IMR-90 (cell line): ENCODE data around the gene PRM2. TPM values are rescaled to one million over a fixed set of nuclear protein-coding genes. Genes with fewer than 3 reads are reported as not detected.
"Not testable (repeated sequence)": the region's sequence is repeated elsewhere in the genome, so short reads cannot be mapped to it uniquely, and the experiment has no call there.

Experiments
- ATAC-seq: fragments of 200-7000 bp; cut with Tn5 transposase; 2 replicates; pipeline ENCODE4 v1.9.1; 2020; ENCODE audit warnings: low read depth, mild to moderate bottlenecking, moderate library complexity
- BruUV-seq: library from RNA; stranded (reverse); fragments of 400-500 nt; replicated peaks from 2 replicates; lab custom pipeline; 2021; lab: Mats Ljungman, UMichigan
- CTCF ChIA-PET: fragments of 300-600 bp; formaldehyde crosslinking; extraction: SDS; loops from one replicate; lab custom pipeline; 2021; ENCODE audit warnings: antibody characterized with exemption; lab: Yijun Ruan, JAX
- POLR2A ChIA-PET: fragments of 300-600 bp; sonication (Branson Sonifier 250); formaldehyde crosslinking; loops from one replicate; lab custom pipeline; 2022; ENCODE audit warnings: antibody characterized with exemption; ENCODE audit not compliant: unreplicated experiment; lab: Charles Lee
- DNase-seq: peaks from one replicate; pipeline ENCODE4 v3.0.0; 2013
- H2AFZ ChIP-seq: replicated peaks from 2 replicates; pipeline ENCODE3; 2013; ENCODE audit warnings: low read length, mild to moderate bottlenecking; ENCODE audit not compliant: poor library complexity
- H2AK5ac ChIP-seq: 2 replicates; pipeline ENCODE4 v1.6.1; 2013; ENCODE audit warnings: low read depth, low read length, inconsistent platforms
- H2AK9ac ChIP-seq: replicated peaks from 2 replicates; pipeline ENCODE3; 2013; ENCODE audit warnings: mild to moderate bottlenecking, low read depth, low read length, moderate library complexity; ENCODE audit not compliant: poor library complexity
- H2BK120ac ChIP-seq: 2 replicates; pipeline ENCODE4 v1.6.1; 2013; ENCODE audit warnings: low read depth, low read length, inconsistent platforms
- H2BK15ac ChIP-seq: 3 replicates; pipeline ENCODE4 v1.6.1; 2013; ENCODE audit warnings: low read depth, low read length, inconsistent platforms
- H2BK20ac ChIP-seq: 2 replicates; pipeline ENCODE4 v1.6.1; 2013; ENCODE audit warnings: low read depth, mild to moderate bottlenecking, inconsistent platforms, low read length, moderate library complexity
- H2BK5ac ChIP-seq: 2 replicates; pipeline ENCODE4 v1.6.1; 2013; ENCODE audit warnings: mild to moderate bottlenecking, low read depth, low read length, inconsistent platforms; ENCODE audit not compliant: poor library complexity, severe bottlenecking
- H3K14ac ChIP-seq: replicated peaks from 2 replicates; pipeline ENCODE4 v1.6.1; 2013; ENCODE audit warnings: low read depth, low read length, inconsistent platforms
- H3K18ac ChIP-seq: 2 replicates; pipeline ENCODE4 v1.6.1; 2013; ENCODE audit warnings: low read depth, low read length, control low read depth
- H3K23ac ChIP-seq: 2 replicates; pipeline ENCODE4 v1.6.1; 2013; ENCODE audit warnings: low read depth, low read length, inconsistent platforms
- H3K27ac ChIP-seq: 2 replicates; pipeline ENCODE4 v1.5.1; 2013; ENCODE audit warnings: mild to moderate bottlenecking, control low read depth, low read length; ENCODE audit not compliant: insufficient read depth
- H3K27me3 ChIP-seq: 2 replicates; pipeline ENCODE4 v1.6.1; 2013; ENCODE audit warnings: low read length; ENCODE audit not compliant: control insufficient read depth, insufficient read depth
- H3K36me3 ChIP-seq: 2 replicates; pipeline ENCODE4 v1.6.1; 2013; ENCODE audit warnings: low read length, mixed read lengths; ENCODE audit not compliant: control insufficient read depth, insufficient read depth
- H3K4ac ChIP-seq: 2 replicates; pipeline ENCODE4 v1.6.1; 2013; ENCODE audit warnings: low read depth, low read length, inconsistent platforms
- H3K4me1 ChIP-seq: 2 replicates; pipeline ENCODE4 v1.6.1; 2013; ENCODE audit warnings: low read length, mixed read lengths; ENCODE audit not compliant: control insufficient read depth, insufficient read depth
- H3K4me2 ChIP-seq: 2 replicates; pipeline ENCODE4 v1.6.1; 2013; ENCODE audit warnings: low read depth, mild to moderate bottlenecking, control low read depth, low read length, moderate library complexity
- H3K4me3 ChIP-seq: 2 replicates; pipeline ENCODE4 v1.5.1; 2013; ENCODE audit warnings: low read depth, mild to moderate bottlenecking, control low read depth, low read length, moderate library complexity; ENCODE audit not compliant: insufficient read depth
- H3K56ac ChIP-seq: 2 replicates; pipeline ENCODE4 v1.6.1; 2013; ENCODE audit warnings: low read length, inconsistent platforms; ENCODE audit not compliant: insufficient read depth; ENCODE audit errors: extremely low read depth
- H3K79me1 ChIP-seq, 2 experiments: 2 replicates each; pipeline ENCODE4 v1.6.1; 2013; ENCODE audit warnings: low read length in 2 of 2, inconsistent platforms in 1 of 2, low read depth in 1 of 2
- H3K9ac ChIP-seq: 2 replicates; pipeline ENCODE4 v1.6.1; 2013; ENCODE audit warnings: low read depth, low read length, control low read depth
- H3K9me1 ChIP-seq: 2 replicates; pipeline ENCODE4 v1.6.1; 2013; ENCODE audit warnings: low read length, inconsistent platforms; ENCODE audit not compliant: insufficient read depth
- H3K9me3 ChIP-seq: 2 replicates; pipeline ENCODE4 v1.6.1; 2013; ENCODE audit warnings: low read length; ENCODE audit not compliant: control insufficient read depth, insufficient read depth
- H4K20me1 ChIP-seq: 2 replicates; pipeline ENCODE4 v1.6.1; 2013; ENCODE audit warnings: low read length, inconsistent platforms; ENCODE audit not compliant: insufficient read depth
- H4K5ac ChIP-seq: 2 replicates; pipeline ENCODE4 v1.6.1; 2013; ENCODE audit warnings: mild to moderate bottlenecking, low read depth, low read length, control low read depth
- H4K8ac ChIP-seq, 2 experiments: 2 replicates each; pipeline ENCODE4 v1.6.1; 2013; ENCODE audit warnings: low read depth in 2 of 2, low read length in 2 of 2, control low read depth in 1 of 2, inconsistent platforms in 1 of 2
- H4K91ac ChIP-seq: 2 replicates; pipeline ENCODE4 v1.6.1; 2013; ENCODE audit warnings: low read depth, low read length, inconsistent platforms; ENCODE audit not compliant: insufficient read depth
- BHLHE40 ChIP-seq: fragments of 150-350 bp; IDR thresholded peaks from 2 replicates; pipeline ENCODE4 v1.6.1; 2016; ENCODE audit warnings: mild to moderate bottlenecking, low read depth, low read length
- CHD1 ChIP-seq: IDR thresholded peaks from 2 replicates; pipeline ENCODE4 v1.6.1; 2012; ENCODE audit warnings: low read depth, low read length, improper control_type of control experiment
- FOS ChIP-seq: fragments of 150-350 bp; IDR thresholded peaks from 2 replicates; pipeline ENCODE4 v1.6.1; 2016; ENCODE audit warnings: low read depth, low read length
- MAFK ChIP-seq: IDR thresholded peaks from 2 replicates; pipeline ENCODE4 v1.6.1; 2012; ENCODE audit warnings: low read depth, low read length, improper control_type of control experiment
- MAZ ChIP-seq: IDR thresholded peaks from 2 replicates; pipeline ENCODE4 v1.6.1; 2012; ENCODE audit warnings: low read depth, mild to moderate bottlenecking, low read length, improper control_type of control experiment, moderate library complexity, borderline replicate concordance
- MXI1 ChIP-seq: IDR thresholded peaks from 2 replicates; pipeline ENCODE4 v1.6.1; 2012; ENCODE audit warnings: low read depth, mild to moderate bottlenecking, low read length, moderate library complexity, borderline replicate concordance
- NFE2L2 ChIP-seq: fragments of 150-350 bp; IDR thresholded peaks from 2 replicates; pipeline ENCODE4 v1.6.1; 2016; ENCODE audit warnings: low read depth, mild to moderate bottlenecking, low read length
- POLR2A ChIP-seq: IDR thresholded peaks from 2 replicates; pipeline ENCODE4 v1.6.1; 2012; ENCODE audit warnings: mild to moderate bottlenecking, low read depth, low read length
- RCOR1 ChIP-seq: IDR thresholded peaks from 2 replicates; pipeline ENCODE4 v1.6.1; 2012; ENCODE audit warnings: mild to moderate bottlenecking, low read length, improper control_type of control experiment; ENCODE audit not compliant: insufficient replicate concordance
- RFX5 ChIP-seq: IDR thresholded peaks from 2 replicates; pipeline ENCODE4 v1.8.0; 2012; ENCODE audit warnings: low read depth, mild to moderate bottlenecking, low read length, moderate library complexity
- SMC3 ChIP-seq: fragments of 150-350 bp; IDR thresholded peaks from 2 replicates; pipeline ENCODE4 v1.6.1; 2016; ENCODE audit warnings: low read depth, mild to moderate bottlenecking, antibody characterized with exemption, low read length, moderate library complexity
- WGBS, 2 experiments: methylation state at CpG; one replicate each; pipeline versions ENCODE4 v1.1.5 to v1.1.7; 2013; ENCODE audit warnings: missing lambda C conversion rate in 2 of 2; ENCODE audit not compliant: insufficient read length in 1 of 2; ENCODE audit errors: extremely low coverage in 2 of 2; 5-methylcytosine and 5-hydroxymethylcytosine counted together
- dilution Hi-C: fragments of 300-500 bp; cut with HindIII; formaldehyde crosslinking; loops from one replicate; pipeline ENCODE4 v1.14.3; 2018; ENCODE audit warnings: low sequenced_read_pairs; ENCODE audit not compliant: unreplicated experiment
- in situ Hi-C: fragments of 300-500 bp; cut with MboI; formaldehyde crosslinking; loops from 3 replicates; pipeline ENCODE4 v1.14.3; 2019; ENCODE audit warnings: low sequenced_read_pairs, inconsistent platforms, mixed read lengths
- intact Hi-C: fragments of 100-400 bp; cut with micrococcal nuclease; formaldehyde crosslinking; loops from 2 replicates; pipeline ENCODE4 v1.10.0; 2022
- polyA plus RNA-seq, 3 experiments: library from polyadenylated mRNA; depleted of rRNA; stranded (reverse); fragments of >200 nt; gene quantifications; 2 replicates each; pipeline ENCODE4 v1.2.3, GENCODE V29; 2012; ENCODE audit warnings: low replicate concordance in 1 of 3
- total RNA-seq: library from RNA; depleted of rRNA; stranded (reverse); fragments of >200 nt; gene quantifications from 2 replicates; pipeline ENCODE4 v1.2.3, GENCODE V29; 2012

Gene PRM2
- total and polyA plus RNA-seq, 2 of the 4 experiments (the other 2 are of a cell fraction): not detected

DNA sequence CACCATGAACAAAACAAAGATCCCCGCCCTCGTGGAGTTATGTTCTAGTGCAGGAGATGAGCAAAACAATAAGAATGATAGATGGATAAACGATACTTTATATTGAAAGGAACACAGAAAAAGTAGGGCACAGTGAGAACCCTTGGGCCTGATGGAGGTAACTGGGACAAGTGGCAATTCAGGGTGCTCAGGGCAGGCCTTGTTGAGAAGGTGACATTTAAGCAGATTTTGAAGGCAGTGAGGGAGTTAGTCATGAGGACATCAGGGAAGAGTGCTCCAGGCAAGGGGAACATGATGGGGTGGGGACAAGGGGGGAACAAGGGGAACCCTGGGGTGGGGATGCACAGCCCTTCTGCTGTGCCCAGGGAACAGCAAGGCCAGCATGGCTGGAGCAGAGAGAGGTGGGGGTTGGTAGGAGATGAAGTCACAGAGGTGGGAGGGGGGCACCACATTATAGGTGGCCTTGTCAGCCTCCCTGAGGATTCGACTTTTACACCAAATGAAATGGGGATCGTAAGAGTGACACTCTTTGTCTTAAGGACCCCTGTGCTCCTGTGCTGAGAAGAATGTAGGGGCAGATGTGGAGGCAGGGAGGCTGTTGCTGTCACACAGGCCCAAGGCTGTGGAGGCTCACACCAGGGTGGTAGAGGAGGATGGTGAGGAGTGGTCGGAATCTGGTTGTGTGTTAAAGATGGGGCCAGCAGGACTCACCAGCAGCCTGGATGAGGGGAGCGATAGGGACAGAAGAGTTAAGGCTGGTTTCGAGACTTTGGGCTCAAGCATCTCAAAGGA lies 14.0 kb upstream of the PRM2 start:
- ATAC-seq: no peak
- intact Hi-C loops: no loop called here
- WGBS, 2 experiments: 73% methylated on average over 2 of the region's 8 CpGs; no CpG with 5 or more reads in 1 of the 2 experiments

DNA sequence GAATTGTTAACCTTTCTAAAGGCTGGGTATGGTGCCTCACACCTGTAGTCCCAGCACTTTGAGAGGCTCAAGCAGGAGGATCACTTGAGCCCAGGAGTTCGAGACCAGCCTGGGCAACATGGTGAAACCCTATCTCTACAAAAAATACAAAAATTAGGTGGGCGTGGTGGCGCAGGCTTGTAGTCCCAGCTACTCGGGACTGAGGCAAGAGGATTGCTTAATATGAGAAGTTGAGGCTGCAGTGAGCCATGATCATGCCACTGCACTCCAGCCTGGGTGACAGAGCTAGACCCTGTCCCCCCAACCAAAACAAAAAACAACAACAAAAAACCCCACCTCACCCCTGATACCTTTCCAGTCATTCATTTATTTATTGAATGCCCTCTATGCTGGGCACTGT lies 13.4 kb upstream of the PRM2 start:
- DNase-seq, H3K27ac ChIP-seq, H2BK120ac ChIP-seq, H3K4me1 ChIP-seq, H3K56ac ChIP-seq, BruUV-seq, H3K4me2 ChIP-seq, H3K36me3 ChIP-seq, H3K9me1 ChIP-seq, H3K9ac ChIP-seq, H3K18ac ChIP-seq, H3K79me1 ChIP-seq, CTCF ChIA-PET, H3K4ac ChIP-seq, ATAC-seq, dilution Hi-C loops, H2AFZ ChIP-seq, H2BK15ac ChIP-seq, H4K20me1 ChIP-seq, H3K4me3 ChIP-seq, H4K91ac ChIP-seq, H4K5ac ChIP-seq, H2AK9ac ChIP-seq, H4K8ac ChIP-seq, H2BK20ac ChIP-seq, H2BK5ac ChIP-seq, H3K23ac ChIP-seq, H3K9me3 ChIP-seq, H2AK5ac ChIP-seq, POLR2A ChIA-PET, H3K14ac ChIP-seq, intact Hi-C loops, in situ Hi-C loops: not testable (repeated sequence)
- no CpG with 5 or more reads among the region's 4 CpGs for WGBS, 2 experiments
- H3K27me3 ChIP-seq: peaks cover 11% of the 10 kb centered on the region

More for the DNA sequence above, 14.0 kb upstream of the PRM2 start:
- Histone ChIP-seq H3K4me1 (no peaks in the 10 kb centered on the region; the same call in 1 of the 2 replicates), H3K4me3 (no peak overlapping the region), H4K5ac (no peak overlapping the region), H3K27ac (no peak overlapping the region), H3K14ac (no peak overlapping the region), H3K18ac (no peak overlapping the region), H2AK9ac (no peak overlapping the region), H2BK15ac (no peak overlapping the region), H3K4me2 (no peak overlapping the region), H4K8ac (no peak overlapping the region), H3K4ac (no peak overlapping the region), H3K79me1 (no peaks in the 10 kb centered on the region), H2BK5ac (no peak overlapping the region), H2AFZ (no peak overlapping the region), H3K9me3 (no peaks in the 10 kb centered on the region), H4K91ac (no peak overlapping the region), H2BK20ac (no peak overlapping the region), H2BK120ac (no peak overlapping the region), H3K56ac (no peak overlapping the region), H3K27me3 (peaks cover 6% of the 10 kb centered on the region), H4K20me1 (no peaks in the 10 kb centered on the region), H3K9ac (no peak overlapping the region), H2AK5ac (no peak overlapping the region), H3K23ac (no peak overlapping the region), H3K9me1 (no peaks in the 10 kb centered on the region), H3K36me3 (no peaks in the 10 kb centered on the region)
- no peak for DNase-seq
- ChIA-PET CTCF (interaction anchor here (0.6 kb wide), 1 partner anchor 59 kb away, joined by 3 read pairs; no protein-coding TSS in a partner anchor), POLR2A (no interaction called here)
- TF ChIP-seq MXI1: no peak
- no peak for TF ChIP-seq NFE2L2
- no peak for TF ChIP-seq POLR2A
- no peak for TF ChIP-seq MAFK
- TF ChIP-seq BHLHE40: no peak
- TF ChIP-seq MAZ: no peak
- TF ChIP-seq FOS: no peak
- no peak for TF ChIP-seq SMC3
- no peak for TF ChIP-seq RCOR1
- TF ChIP-seq CHD1: no peak
- TF ChIP-seq RFX5: no peak
- in situ Hi-C loops: no loop called here
- BruUV-seq: no TSS peak
- dilution Hi-C loops: no loop called here
